K562 (cell line): Measurements from ENCODE around the gene KLHL12. TPM values are rescaled to one million over a fixed set of nuclear protein-coding genes. Genes with fewer than 3 reads are reported as not detected.

Experiments used
- BDP1 ChIP-seq: IDR thresholded peaks from 3 replicates; pipeline ENCODE4 v1.6.1; 2011; ENCODE audit not compliant: insufficient read length, insufficient read depth
- CREB1 ChIP-seq, 2 experiments: sonication (generic) in 1 of 2; formaldehyde crosslinking in 1 of 2; IDR thresholded peaks; 2 replicates each; pipeline versions ENCODE4 v1.6.1 to v1.8.0; 2012 to 2022; ENCODE audit warnings: inconsistent platforms in 1 of 2, mild to moderate bottlenecking in 1 of 2, missing genetic modification reagents in 1 of 2, moderate library complexity in 1 of 2
- FOS ChIP-seq: IDR thresholded peaks from 3 replicates; pipeline ENCODE4 v1.6.1; 2011; ENCODE audit not compliant: insufficient read length; ENCODE audit errors: extremely low read depth
- HLTF ChIP-seq: fragments of 450-650 bp; IDR thresholded peaks from 2 replicates; pipeline ENCODE4 v1.6.1; 2016
- MEF2D ChIP-seq: conservative IDR thresholded peaks from 2 replicates; pipeline ENCODE4 v1.6.1; 2016; ENCODE audit warnings: low read depth, missing genetic modification characterization, missing compliant biosample characterization
- PCBP1 ChIP-seq: fragments of 200-400 bp; formaldehyde crosslinking; IDR thresholded peaks from 2 replicates; pipeline ENCODE4 v1.6.1; 2018; ENCODE audit warnings: mild to moderate bottlenecking, low read depth, low read length; ENCODE audit not compliant: poor library complexity, severe bottlenecking
- PHF21A ChIP-seq: fragments of 450-650 bp; IDR thresholded peaks from 2 replicates; pipeline ENCODE4 v1.6.1; 2017; ENCODE audit warnings: low read depth, borderline replicate concordance
- SMARCC2 ChIP-seq: fragments of 450-650 bp; IDR thresholded peaks from 2 replicates; pipeline ENCODE4 v1.6.1; 2017; ENCODE audit warnings: antibody characterized with exemption, moderate library complexity, mild to moderate bottlenecking, low read depth
- SRSF7 ChIP-seq: fragments of 200-400 bp; formaldehyde crosslinking; optimal IDR thresholded peaks from 2 replicates; pipeline ENCODE3; 2017; ENCODE audit warnings: mild to moderate bottlenecking, low read depth, low read length
- ZC3H8 ChIP-seq: fragments of 450-650 bp; IDR thresholded peaks from 2 replicates; pipeline ENCODE4 v1.6.1; 2017
- polyA plus RNA-seq, 8 experiments: library from polyadenylated mRNA; depleted of rRNA in 4 of 8; stranded (reverse) in 5 of 8; unstranded in 3 of 8; fragments of >200 nt; fragmentation: Nextera tagmentation in 2 of 8; fragmentation: Illumina TruSeq in 1 of 8; extraction: Ambion mirVana in 2 of 8; extraction: Trizol in 1 of 8; gene quantifications; 2 replicates each; pipeline versions ENCODE4 v1.2.1 to v1.2.3, GENCODE V29; 2011 to 2014; ENCODE audit warnings: inconsistent platforms in 1 of 8, missing spikeins in 1 of 8
- total RNA-seq, 7 experiments: library from RNA; depleted of rRNA in 6 of 7; stranded (reverse); fragments of >200 nt in 6 of 7; fragmentation: Illumina TruSeq in 2 of 7; extraction: Trizol in 2 of 7; gene quantifications; 2 replicates each; pipeline versions ENCODE4 v1.2.1 to v1.2.3, GENCODE V29; 2011 to 2021; ENCODE audit warnings: low replicate concordance in 1 of 7
- TF ChIP-seq, protein P1 (sequence below): fragments of 450-650 bp; IDR thresholded peaks from 2 replicates; pipeline ENCODE4 v1.6.1; 2016
- TF ChIP-seq, protein P2 (sequence below): sonication (generic); formaldehyde crosslinking; IDR thresholded peaks from 2 replicates; pipeline ENCODE4 v1.9.0; 2022; ENCODE audit warnings: mild to moderate bottlenecking, missing genetic modification reagents
- TF ChIP-seq, protein P3 (sequence below): fragments of 250-450 bp; sonication (Bioruptor Pico); IDR thresholded peaks from 2 replicates; pipeline ENCODE4 v1.8.0; 2021; ENCODE audit warnings: borderline replicate concordance, mild to moderate bottlenecking, moderate library complexity; ENCODE audit not compliant: poor library complexity, severe bottlenecking
- TF ChIP-seq, protein P4 (sequence below): sonication (generic); formaldehyde crosslinking; IDR thresholded peaks from 2 replicates; pipeline ENCODE4 v1.8.1; 2023; ENCODE audit warnings: mild to moderate bottlenecking, missing genetic modification reagents, moderate library complexity
- TF ChIP-seq, protein P5 (sequence below): conservative IDR thresholded peaks from 2 replicates; pipeline ENCODE4 v1.6.1; 2011; ENCODE audit warnings: low read depth, mild to moderate bottlenecking, low read length; ENCODE audit not compliant: control insufficient read depth
- TF ChIP-seq, protein P6 (sequence below): sonication (generic); formaldehyde crosslinking; IDR thresholded peaks from 2 replicates; pipeline ENCODE4 v1.8.0; 2023; ENCODE audit warnings: missing genetic modification reagents, mild to moderate bottlenecking, borderline replicate concordance

The KLHL12 gene
- total and polyA plus RNA-seq, 9 of the 15 experiments (the other 6 are each of a cell fraction or from before 2014, with no cell fraction given): 23.1 to 85.1 (median 35.0) TPM

DNA sequence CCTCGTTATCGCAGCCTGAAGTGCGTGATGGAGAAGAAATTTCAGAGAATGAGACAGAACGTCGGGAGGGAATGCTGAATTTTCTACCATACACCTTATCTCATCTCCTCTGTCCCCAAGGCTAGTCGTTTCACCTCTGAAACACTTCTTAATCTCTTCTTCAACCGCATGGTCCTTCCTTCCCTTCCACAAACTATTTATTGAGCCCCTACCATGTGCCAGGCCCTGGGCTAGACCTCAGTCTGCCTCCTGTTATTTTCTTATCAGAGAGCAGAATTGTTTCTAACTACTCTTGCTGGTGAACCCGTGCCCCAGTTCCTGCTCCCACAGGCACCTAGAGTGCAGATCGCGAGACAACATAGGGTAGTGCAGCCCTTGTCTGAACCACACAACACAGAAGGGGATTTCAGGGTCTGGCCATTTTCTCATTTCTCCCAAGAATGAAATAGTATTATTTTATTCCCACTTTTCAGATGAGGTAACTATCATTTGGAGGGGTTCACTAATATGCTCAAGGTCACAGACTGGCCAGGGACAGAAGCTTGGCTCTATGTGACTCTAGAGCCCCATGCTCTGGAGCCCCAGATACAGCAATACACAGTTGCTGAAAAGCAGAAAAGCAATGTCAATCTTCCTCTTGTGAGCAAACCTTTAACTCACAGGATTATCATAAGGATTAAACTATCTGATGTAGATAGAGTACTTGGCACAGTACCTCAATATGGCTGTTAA lies 31.7 kb upstream of the KLHL12 start (continued):
- TF ChIP-seq MEF2D (no peak), PHF21A (no peak), SRSF7 (no peak), HLTF (no peak), PCBP1 (no peak), BDP1 (no peak), ZC3H8 (0 out of 2 replicates have a peak, but pooled peaks have one; percentile 27), FOS (no peak), SMARCC2 (0 out of 2 replicates have a peak, but pooled peaks have one; percentile 16), CREB1 (IDR thresholded peaks at IDR 0.05) (no peak), CREB1 (CRISPR knock-in tag; IDR thresholded peaks at IDR 0.05) (no peak)
- TF ChIP-seq, protein P1, sequence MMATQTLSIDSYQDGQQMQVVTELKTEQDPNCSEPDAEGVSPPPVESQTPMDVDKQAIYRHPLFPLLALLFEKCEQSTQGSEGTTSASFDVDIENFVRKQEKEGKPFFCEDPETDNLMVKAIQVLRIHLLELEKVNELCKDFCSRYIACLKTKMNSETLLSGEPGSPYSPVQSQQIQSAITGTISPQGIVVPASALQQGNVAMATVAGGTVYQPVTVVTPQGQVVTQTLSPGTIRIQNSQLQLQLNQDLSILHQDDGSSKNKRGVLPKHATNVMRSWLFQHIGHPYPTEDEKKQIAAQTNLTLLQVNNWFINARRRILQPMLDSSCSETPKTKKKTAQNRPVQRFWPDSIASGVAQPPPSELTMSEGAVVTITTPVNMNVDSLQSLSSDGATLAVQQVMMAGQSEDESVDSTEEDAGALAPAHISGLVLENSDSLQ: 0 out of 2 replicates have a peak, but pooled peaks have one; percentile 24
- TF ChIP-seq, protein P2, sequence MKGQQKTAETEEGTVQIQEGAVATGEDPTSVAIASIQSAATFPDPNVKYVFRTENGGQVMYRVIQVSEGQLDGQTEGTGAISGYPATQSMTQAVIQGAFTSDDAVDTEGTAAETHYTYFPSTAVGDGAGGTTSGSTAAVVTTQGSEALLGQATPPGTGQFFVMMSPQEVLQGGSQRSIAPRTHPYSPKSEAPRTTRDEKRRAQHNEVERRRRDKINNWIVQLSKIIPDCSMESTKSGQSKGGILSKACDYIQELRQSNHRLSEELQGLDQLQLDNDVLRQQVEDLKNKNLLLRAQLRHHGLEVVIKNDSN (CRISPR knock-in tag): peak; percentile 56
- TF ChIP-seq, protein P3, sequence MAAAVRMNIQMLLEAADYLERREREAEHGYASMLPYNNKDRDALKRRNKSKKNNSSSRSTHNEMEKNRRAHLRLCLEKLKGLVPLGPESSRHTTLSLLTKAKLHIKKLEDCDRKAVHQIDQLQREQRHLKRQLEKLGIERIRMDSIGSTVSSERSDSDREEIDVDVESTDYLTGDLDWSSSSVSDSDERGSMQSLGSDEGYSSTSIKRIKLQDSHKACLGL (CRISPR knock-in tag): no peak
- TF ChIP-seq, protein P4, sequence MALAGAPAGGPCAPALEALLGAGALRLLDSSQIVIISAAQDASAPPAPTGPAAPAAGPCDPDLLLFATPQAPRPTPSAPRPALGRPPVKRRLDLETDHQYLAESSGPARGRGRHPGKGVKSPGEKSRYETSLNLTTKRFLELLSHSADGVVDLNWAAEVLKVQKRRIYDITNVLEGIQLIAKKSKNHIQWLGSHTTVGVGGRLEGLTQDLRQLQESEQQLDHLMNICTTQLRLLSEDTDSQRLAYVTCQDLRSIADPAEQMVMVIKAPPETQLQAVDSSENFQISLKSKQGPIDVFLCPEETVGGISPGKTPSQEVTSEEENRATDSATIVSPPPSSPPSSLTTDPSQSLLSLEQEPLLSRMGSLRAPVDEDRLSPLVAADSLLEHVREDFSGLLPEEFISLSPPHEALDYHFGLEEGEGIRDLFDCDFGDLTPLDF (CRISPR knock-in tag): peak; percentile 3; the same call in 1 of the 2 replicates
- TF ChIP-seq, protein P5, sequence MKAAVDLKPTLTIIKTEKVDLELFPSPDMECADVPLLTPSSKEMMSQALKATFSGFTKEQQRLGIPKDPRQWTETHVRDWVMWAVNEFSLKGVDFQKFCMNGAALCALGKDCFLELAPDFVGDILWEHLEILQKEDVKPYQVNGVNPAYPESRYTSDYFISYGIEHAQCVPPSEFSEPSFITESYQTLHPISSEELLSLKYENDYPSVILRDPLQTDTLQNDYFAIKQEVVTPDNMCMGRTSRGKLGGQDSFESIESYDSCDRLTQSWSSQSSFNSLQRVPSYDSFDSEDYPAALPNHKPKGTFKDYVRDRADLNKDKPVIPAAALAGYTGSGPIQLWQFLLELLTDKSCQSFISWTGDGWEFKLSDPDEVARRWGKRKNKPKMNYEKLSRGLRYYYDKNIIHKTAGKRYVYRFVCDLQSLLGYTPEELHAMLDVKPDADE: no peak
- TF ChIP-seq, protein P6, sequence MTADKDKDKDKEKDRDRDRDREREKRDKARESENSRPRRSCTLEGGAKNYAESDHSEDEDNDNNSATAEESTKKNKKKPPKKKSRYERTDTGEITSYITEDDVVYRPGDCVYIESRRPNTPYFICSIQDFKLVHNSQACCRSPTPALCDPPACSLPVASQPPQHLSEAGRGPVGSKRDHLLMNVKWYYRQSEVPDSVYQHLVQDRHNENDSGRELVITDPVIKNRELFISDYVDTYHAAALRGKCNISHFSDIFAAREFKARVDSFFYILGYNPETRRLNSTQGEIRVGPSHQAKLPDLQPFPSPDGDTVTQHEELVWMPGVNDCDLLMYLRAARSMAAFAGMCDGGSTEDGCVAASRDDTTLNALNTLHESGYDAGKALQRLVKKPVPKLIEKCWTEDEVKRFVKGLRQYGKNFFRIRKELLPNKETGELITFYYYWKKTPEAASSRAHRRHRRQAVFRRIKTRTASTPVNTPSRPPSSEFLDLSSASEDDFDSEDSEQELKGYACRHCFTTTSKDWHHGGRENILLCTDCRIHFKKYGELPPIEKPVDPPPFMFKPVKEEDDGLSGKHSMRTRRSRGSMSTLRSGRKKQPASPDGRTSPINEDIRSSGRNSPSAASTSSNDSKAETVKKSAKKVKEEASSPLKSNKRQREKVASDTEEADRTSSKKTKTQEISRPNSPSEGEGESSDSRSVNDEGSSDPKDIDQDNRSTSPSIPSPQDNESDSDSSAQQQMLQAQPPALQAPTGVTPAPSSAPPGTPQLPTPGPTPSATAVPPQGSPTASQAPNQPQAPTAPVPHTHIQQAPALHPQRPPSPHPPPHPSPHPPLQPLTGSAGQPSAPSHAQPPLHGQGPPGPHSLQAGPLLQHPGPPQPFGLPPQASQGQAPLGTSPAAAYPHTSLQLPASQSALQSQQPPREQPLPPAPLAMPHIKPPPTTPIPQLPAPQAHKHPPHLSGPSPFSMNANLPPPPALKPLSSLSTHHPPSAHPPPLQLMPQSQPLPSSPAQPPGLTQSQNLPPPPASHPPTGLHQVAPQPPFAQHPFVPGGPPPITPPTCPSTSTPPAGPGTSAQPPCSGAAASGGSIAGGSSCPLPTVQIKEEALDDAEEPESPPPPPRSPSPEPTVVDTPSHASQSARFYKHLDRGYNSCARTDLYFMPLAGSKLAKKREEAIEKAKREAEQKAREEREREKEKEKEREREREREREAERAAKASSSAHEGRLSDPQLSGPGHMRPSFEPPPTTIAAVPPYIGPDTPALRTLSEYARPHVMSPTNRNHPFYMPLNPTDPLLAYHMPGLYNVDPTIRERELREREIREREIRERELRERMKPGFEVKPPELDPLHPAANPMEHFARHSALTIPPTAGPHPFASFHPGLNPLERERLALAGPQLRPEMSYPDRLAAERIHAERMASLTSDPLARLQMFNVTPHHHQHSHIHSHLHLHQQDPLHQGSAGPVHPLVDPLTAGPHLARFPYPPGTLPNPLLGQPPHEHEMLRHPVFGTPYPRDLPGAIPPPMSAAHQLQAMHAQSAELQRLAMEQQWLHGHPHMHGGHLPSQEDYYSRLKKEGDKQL (CRISPR knock-in tag): no peak
